Nephron (organoid): ENCODE measurements around the gene ZFP64.

ENCODE experiments used
- H3K27ac Mint-ChIP-seq, 3 experiments: 2 replicates each; pipeline ENCODE4 v1.8.0; 2020; ENCODE audit warnings: mixed read lengths in 3 of 3, mild to moderate bottlenecking in 2 of 3, moderate library complexity in 1 of 3
- H3K27me3 Mint-ChIP-seq: 2 replicates; pipeline ENCODE4 v1.8.0; 2021; ENCODE audit warnings: low read depth, mild to moderate bottlenecking, moderate library complexity, mixed read lengths
- H3K36me3 Mint-ChIP-seq: 2 replicates; pipeline ENCODE4 v1.8.0; 2020; ENCODE audit warnings: low read depth, mixed read lengths
- H3K4me1 Mint-ChIP-seq: 2 replicates; pipeline ENCODE4 v1.8.0; 2020; ENCODE audit warnings: mixed read lengths
- H3K4me3 Mint-ChIP-seq, 3 experiments: 2 replicates each; pipeline ENCODE4 v1.8.0; 2020; ENCODE audit warnings: mild to moderate bottlenecking in 3 of 3, mixed read lengths in 3 of 3, moderate library complexity in 2 of 3
- H3K9me3 Mint-ChIP-seq: 2 replicates; pipeline ENCODE4 v1.8.0; 2020; ENCODE audit warnings: mixed read lengths
- CTCF ChIP-seq, 3 experiments: fragments of 200-600 bp; sonication (generic); IDR thresholded peaks; one replicate each; pipeline ENCODE4 v1.5.0; 2021; ENCODE audit warnings: antibody characterized with exemption in 3 of 3; ENCODE audit not compliant: unreplicated experiment in 3 of 3

ZFP64 gene

DNA sequence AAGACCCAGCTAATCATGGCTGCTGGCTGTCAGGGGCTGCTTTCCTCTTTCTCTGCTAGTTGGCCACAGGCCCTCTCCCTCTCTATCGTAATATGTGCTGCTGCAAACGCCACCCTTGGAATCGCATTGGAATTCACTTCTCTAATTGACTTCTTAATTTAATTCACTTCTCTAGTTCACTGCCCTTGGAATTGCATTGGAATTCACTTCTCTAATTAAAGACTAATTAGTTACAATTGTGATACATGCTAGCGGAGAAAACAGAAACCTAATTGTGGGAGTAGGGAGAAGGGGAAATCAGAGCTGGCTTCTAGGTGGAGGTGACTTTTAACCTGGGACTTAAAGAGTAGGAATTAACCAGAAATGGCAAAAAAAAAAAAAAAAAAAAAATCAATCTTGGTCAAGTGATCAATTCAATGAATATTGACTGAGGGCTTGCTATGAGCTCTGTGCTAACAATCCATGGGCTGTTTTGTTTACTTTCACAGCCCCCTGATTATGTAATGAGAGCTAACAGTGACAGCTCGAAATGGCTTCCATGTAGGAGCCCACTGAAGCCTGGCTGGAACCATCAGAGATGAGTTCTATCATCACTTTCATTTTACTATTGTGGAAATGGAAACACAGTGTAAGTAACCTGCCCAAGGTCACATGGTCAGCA is 11.3 kb downstream of the ZFP64 start:
- peaks cover 67% of the 10 kb centered on the region for H3K36me3 Mint-ChIP-seq
- no peak overlapping the region for H3K4me3 Mint-ChIP-seq
- H3K27ac Mint-ChIP-seq = no peak overlapping the region
- TF ChIP-seq CTCF (IDR thresholded peaks at IDR 0.05; ENCODE audit: unreplicated experiment in 3 of 3) = no peak
- H3K4me1 Mint-ChIP-seq = no peaks in the 10 kb centered on the region
- no peaks in the 10 kb centered on the region for H3K27me3 Mint-ChIP-seq
- H3K9me3 Mint-ChIP-seq = no peaks in the 10 kb centered on the region

DNA sequence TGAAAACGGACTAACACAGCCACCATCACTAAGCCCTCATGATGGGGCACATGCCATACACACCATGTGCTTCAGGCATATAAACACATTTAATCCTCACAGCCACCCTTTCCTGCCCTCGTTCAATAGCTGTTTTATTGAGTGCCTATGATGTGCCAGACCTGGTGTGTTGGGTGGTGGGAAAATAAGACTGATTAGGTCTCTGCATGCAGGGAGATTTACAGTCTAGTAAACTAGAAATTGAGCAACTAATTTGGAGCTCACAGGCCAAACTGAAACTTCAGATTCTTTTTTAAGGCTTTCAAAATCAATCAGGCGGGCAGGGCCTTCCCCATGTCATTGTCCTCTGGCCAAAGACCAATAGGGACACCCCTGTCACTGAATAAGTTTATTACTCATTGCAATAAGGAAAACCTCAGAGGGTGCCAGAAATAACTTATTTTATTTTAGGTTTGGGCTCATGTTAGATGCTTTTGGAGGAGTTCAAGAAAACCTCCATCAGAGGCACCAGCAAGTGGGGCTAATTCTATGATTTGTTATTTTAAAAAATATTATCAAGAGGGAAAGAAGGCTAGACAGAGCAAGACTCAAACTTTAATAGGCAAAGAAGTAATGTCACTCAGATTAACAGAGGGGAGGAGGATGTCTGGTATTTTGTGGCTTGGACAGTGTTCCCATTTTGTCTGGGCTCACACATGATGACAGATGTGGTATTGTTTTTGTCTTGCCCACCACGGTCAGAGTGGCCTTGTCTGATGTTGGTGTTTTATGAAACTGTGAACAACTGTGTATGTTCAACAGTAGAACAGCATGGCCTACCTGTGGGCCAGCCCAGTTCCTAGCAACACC is 12.0 kb downstream of the ZFP64 start:
- peaks cover 63% of the 10 kb centered on the region for H3K36me3 Mint-ChIP-seq
- no peaks in the 10 kb centered on the region for H3K27me3 Mint-ChIP-seq
- no peaks in the 10 kb centered on the region for H3K4me1 Mint-ChIP-seq
- no peaks in the 10 kb centered on the region for H3K9me3 Mint-ChIP-seq
- no peak overlapping the region for H3K27ac Mint-ChIP-seq
- H3K4me3 Mint-ChIP-seq = no peak overlapping the region
- no peak for TF ChIP-seq CTCF (IDR thresholded peaks at IDR 0.05; ENCODE audit: unreplicated experiment in 3 of 3)

DNA sequence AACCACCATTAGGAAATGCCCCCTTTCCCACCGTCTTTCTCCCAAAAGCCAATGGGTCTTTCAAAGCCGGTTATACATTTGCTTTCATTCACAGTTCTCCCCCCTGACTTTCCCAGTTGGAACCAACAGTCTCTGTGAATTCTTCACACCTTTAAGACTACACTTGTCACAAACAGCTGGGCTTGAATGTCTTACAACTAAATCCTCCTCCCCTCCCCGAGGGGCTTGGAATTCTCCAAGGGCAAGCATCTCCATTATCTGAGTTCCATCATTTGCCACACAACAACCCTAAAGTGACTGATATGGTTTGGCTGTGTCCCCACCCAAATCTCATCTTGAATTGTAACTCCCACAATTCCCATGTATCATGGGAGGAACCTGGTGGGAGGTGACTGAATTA is 12.9 kb downstream of the ZFP64 start:
- Mint-ChIP-seq H3K4me1 (no peaks in the 10 kb centered on the region), H3K36me3 (peaks cover 56% of the 10 kb centered on the region), H3K27me3 (no peaks in the 10 kb centered on the region), H3K4me3 (no peak overlapping the region), H3K27ac (no peak overlapping the region), H3K9me3 (no peaks in the 10 kb centered on the region)
- TF ChIP-seq CTCF (IDR thresholded peaks at IDR 0.05; ENCODE audit: unreplicated experiment in 3 of 3) = no peak

- Mint-ChIP-seq H3K36me3 (peaks cover 53% of the 10 kb centered on the region), H3K9me3 (no peaks in the 10 kb centered on the region), H3K27me3 (no peaks in the 10 kb centered on the region), H3K4me1 (no peaks in the 10 kb centered on the region), H3K4me3 (no peak overlapping the region), H3K27ac (no peak overlapping the region)
- TF ChIP-seq CTCF (IDR thresholded peaks at IDR 0.05; ENCODE audit: unreplicated experiment in 3 of 3) = no peak
Observed at GRCh38 chr20:52175840-52176239, 15.7 kb downstream of the ZFP64 start.

DNA sequence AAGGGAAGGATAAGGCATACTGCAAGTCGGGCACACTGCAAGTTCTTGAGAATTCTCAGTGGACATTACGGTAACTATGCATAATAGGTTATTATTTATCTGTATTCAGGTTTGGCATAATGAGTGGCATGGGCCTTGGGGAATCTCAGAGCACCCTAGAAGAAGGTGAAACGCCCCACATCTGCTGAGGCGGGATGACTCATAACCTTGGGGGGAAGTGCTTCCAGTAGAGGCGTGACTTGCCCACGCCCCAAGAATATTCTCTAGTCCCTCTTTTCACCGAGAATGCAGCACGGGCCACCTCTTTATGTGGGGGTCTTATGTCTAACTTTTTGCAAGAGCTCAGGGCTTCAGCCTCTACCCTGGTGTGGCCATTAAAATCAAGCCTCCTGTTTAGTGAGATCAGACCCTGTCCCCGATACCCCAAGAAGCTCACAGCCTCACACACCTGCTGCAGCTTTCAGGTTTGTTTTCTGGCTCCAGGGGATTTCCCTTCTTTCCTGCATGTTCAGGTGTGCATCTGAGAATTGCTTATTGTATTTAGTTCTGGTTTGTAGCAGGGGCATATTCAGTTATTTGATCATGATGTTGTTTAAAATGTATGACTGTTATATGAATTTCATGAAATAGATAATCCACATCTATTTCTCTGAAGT is 19.1 kb downstream of the ZFP64 start:
- no peak for TF ChIP-seq CTCF (IDR thresholded peaks at IDR 0.05; ENCODE audit: unreplicated experiment in 3 of 3)
- Mint-ChIP-seq H3K27me3 (no peaks in the 10 kb centered on the region), H3K36me3 (peaks cover 53% of the 10 kb centered on the region), H3K9me3 (no peaks in the 10 kb centered on the region), H3K27ac (no peak overlapping the region), H3K4me3 (no peak overlapping the region), H3K4me1 (no peaks in the 10 kb centered on the region)
